ENCODE results near the gene NDRG4. TPM values are rescaled to one million over a fixed set of nuclear protein-coding genes. Genes with fewer than 3 reads are reported as not detected.

The NDRG4 gene
- total and polyA plus RNA-seq, 2 experiments from 2014 or later = 16.3 to 32.1 TPM

DNA sequence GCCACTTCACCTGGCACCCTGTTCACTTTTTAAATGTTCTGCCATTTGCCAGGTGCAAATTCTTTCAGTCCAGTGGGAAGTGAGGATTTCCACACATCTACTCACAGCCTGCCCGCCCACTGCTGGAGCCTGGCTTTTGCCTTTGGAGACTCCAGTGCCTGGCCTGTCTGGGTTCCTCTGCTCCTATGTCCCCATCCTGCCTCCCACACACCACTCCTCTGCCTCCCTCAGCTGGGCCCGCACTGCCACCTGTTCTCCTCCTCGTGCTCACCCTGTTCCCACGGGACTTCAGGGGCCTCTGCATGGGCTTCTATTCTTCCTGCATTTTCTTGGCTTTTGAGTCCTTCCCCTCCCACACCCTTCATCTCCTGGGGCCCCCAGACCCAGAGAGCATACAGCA, 7.9 kb upstream of the NDRG4 start (continued):
- TF ChIP-seq JUNB (IDR thresholded peaks at IDR 0.05; ENCODE audit: unreplicated experiment) (no peak), CREB1 (CRISPR knock-in tag; IDR thresholded peaks at IDR 0.05; ENCODE audit: low read depth) (no peak)
- TF ChIP-seq, protein P1, sequence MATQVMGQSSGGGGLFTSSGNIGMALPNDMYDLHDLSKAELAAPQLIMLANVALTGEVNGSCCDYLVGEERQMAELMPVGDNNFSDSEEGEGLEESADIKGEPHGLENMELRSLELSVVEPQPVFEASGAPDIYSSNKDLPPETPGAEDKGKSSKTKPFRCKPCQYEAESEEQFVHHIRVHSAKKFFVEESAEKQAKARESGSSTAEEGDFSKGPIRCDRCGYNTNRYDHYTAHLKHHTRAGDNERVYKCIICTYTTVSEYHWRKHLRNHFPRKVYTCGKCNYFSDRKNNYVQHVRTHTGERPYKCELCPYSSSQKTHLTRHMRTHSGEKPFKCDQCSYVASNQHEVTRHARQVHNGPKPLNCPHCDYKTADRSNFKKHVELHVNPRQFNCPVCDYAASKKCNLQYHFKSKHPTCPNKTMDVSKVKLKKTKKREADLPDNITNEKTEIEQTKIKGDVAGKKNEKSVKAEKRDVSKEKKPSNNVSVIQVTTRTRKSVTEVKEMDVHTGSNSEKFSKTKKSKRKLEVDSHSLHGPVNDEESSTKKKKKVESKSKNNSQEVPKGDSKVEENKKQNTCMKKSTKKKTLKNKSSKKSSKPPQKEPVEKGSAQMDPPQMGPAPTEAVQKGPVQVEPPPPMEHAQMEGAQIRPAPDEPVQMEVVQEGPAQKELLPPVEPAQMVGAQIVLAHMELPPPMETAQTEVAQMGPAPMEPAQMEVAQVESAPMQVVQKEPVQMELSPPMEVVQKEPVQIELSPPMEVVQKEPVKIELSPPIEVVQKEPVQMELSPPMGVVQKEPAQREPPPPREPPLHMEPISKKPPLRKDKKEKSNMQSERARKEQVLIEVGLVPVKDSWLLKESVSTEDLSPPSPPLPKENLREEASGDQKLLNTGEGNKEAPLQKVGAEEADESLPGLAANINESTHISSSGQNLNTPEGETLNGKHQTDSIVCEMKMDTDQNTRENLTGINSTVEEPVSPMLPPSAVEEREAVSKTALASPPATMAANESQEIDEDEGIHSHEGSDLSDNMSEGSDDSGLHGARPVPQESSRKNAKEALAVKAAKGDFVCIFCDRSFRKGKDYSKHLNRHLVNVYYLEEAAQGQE (IDR thresholded peaks at IDR 0.05; ENCODE audit: unreplicated experiment) = no peak
- TF ChIP-seq, protein P2, sequence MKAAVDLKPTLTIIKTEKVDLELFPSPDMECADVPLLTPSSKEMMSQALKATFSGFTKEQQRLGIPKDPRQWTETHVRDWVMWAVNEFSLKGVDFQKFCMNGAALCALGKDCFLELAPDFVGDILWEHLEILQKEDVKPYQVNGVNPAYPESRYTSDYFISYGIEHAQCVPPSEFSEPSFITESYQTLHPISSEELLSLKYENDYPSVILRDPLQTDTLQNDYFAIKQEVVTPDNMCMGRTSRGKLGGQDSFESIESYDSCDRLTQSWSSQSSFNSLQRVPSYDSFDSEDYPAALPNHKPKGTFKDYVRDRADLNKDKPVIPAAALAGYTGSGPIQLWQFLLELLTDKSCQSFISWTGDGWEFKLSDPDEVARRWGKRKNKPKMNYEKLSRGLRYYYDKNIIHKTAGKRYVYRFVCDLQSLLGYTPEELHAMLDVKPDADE (IDR thresholded peaks at IDR 0.05) = no peak

DNA sequence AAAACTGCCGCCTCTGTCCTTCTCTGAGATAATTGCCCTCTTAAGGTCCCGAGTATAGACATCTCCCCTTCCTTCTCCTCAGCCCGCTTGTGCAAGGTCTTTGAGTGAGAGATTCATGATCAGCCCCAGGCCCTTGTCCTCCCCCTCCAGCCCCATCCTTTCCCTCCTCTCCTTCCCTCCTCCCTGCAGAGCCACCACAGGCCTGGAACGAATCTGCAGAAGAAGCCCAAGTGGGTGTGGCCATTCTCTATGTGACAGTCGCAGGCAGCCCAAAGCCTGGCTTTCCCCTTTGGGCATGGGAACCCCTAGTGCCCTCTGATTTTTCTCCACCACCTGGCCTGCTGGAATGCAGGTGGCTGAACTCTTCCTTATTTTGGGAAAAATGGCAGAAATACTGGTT, 7.2 kb upstream of the NDRG4 start:
- Histone ChIP-seq H3F3A (replicated peaks; ENCODE audit: low read depth) (no peaks in the 10 kb centered on the region), H3K27ac (ENCODE audit: low read depth) (no peak overlapping the region), H3K79me2 (replicated peaks; ENCODE audit: insufficient read depth) (no peaks in the 10 kb centered on the region), H3K9me2 (ENCODE audit: insufficient read depth) (no peaks in the 10 kb centered on the region), H3K36me3 (ENCODE audit: insufficient read depth) (no peaks in the 10 kb centered on the region), H3K4me1 (ENCODE audit: insufficient read depth) (no peaks in the 10 kb centered on the region; the same call in 1 of the 2 replicates), H2AFZ (no peak overlapping the region), H4K20me1 (replicated peaks; ENCODE audit: insufficient read depth) (no peaks in the 10 kb centered on the region; the same call in 1 of the 2 replicates), H3K27me3 (ENCODE audit: insufficient read depth) (no peaks in the 10 kb centered on the region), H3K4me2 (no peak overlapping the region), H3K4me3 (no peak overlapping the region)
- peak; percentile 60 for DNase-seq (ENCODE audit: low spot score)
- no peak overlapping the region for H3K4me3 Mint-ChIP-seq
- H3K27me3 Mint-ChIP-seq (ENCODE audit: insufficient read depth, low read depth, poor library complexity) = peaks cover 24% of the 10 kb centered on the region
- peaks cover 29% of the 10 kb centered on the region for H3K4me1 Mint-ChIP-seq
- no peak overlapping the region for H3K27ac Mint-ChIP-seq
- ATAC-seq = peak; percentile 6; the same call in 2 of the 3 replicates
- H3K36me3 Mint-ChIP-seq (ENCODE audit: low read depth) = no peaks in the 10 kb centered on the region
- no peaks in the 10 kb centered on the region; the same call in 2 of the 3 replicates for H3K9me3 Mint-ChIP-seq
- TF ChIP-seq ZNF114 (CRISPR knock-in tag; IDR thresholded peaks at IDR 0.05) = no peak
- TF ChIP-seq, protein P1 (IDR thresholded peaks at IDR 0.05; ENCODE audit: unreplicated experiment) = no peak
- no peak for TF ChIP-seq ZNF331 (CRISPR knock-in tag; IDR thresholded peaks at IDR 0.05; ENCODE audit: low read depth)
- TF ChIP-seq, protein P3, sequence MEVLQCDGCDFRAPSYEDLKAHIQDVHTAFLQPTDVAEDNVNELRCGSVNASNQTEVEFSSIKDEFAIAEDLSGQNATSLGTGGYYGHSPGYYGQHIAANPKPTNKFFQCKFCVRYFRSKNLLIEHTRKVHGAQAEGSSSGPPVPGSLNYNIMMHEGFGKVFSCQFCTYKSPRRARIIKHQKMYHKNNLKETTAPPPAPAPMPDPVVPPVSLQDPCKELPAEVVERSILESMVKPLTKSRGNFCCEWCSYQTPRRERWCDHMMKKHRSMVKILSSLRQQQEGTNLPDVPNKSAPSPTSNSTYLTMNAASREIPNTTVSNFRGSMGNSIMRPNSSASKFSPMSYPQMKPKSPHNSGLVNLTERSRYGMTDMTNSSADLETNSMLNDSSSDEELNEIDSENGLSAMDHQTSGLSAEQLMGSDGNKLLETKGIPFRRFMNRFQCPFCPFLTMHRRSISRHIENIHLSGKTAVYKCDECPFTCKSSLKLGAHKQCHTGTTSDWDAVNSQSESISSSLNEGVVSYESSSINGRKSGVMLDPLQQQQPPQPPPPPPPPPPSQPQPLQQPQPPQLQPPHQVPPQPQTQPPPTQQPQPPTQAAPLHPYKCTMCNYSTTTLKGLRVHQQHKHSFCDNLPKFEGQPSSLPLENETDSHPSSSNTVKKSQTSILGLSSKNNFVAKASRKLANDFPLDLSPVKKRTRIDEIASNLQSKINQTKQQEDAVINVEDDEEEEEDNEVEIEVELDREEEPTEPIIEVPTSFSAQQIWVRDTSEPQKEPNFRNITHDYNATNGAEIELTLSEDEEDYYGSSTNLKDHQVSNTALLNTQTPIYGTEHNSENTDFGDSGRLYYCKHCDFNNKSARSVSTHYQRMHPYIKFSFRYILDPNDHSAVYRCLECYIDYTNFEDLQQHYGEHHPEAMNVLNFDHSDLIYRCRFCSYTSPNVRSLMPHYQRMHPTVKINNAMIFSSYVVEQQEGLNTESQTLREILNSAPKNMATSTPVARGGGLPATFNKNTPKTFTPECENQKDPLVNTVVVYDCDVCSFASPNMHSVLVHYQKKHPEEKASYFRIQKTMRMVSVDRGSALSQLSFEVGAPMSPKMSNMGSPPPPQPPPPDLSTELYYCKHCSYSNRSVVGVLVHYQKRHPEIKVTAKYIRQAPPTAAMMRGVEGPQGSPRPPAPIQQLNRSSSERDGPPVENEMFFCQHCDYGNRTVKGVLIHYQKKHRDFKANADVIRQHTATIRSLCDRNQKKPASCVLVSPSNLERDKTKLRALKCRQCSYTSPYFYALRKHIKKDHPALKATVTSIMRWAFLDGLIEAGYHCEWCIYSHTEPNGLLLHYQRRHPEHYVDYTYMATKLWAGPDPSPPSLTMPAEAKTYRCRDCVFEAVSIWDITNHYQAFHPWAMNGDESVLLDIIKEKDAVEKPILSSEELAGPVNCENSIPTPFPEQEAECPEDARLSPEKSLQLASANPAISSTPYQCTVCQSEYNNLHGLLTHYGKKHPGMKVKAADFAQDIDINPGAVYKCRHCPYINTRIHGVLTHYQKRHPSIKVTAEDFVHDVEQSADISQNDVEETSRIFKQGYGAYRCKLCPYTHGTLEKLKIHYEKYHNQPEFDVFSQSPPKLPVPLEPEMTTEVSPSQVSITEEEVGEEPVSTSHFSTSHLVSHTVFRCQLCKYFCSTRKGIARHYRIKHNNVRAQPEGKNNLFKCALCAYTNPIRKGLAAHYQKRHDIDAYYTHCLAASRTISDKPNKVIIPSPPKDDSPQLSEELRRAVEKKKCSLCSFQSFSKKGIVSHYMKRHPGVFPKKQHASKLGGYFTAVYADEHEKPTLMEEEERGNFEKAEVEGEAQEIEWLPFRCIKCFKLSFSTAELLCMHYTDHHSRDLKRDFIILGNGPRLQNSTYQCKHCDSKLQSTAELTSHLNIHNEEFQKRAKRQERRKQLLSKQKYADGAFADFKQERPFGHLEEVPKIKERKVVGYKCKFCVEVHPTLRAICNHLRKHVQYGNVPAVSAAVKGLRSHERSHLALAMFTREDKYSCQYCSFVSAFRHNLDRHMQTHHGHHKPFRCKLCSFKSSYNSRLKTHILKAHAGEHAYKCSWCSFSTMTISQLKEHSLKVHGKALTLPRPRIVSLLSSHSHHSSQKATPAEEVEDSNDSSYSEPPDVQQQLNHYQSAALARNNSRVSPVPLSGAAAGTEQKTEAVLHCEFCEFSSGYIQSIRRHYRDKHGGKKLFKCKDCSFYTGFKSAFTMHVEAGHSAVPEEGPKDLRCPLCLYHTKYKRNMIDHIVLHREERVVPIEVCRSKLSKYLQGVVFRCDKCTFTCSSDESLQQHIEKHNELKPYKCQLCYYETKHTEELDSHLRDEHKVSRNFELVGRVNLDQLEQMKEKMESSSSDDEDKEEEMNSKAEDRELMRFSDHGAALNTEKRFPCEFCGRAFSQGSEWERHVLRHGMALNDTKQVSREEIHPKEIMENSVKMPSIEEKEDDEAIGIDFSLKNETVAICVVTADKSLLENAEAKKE (CRISPR knock-in tag; IDR thresholded peaks at IDR 0.05) = no peak
- no peak for TF ChIP-seq NANOG (IDR thresholded peaks at IDR 0.05; ENCODE audit: borderline replicate concordance)
- no peak for TF ChIP-seq CREB1 (CRISPR knock-in tag; IDR thresholded peaks at IDR 0.05; ENCODE audit: low read depth)
- no peak for TF ChIP-seq EZH2 (IDR thresholded peaks at IDR 0.05; ENCODE audit: low read depth, unreplicated experiment)
